ENCODE results near the gene ASB16. TPM values are rescaled to one million over a fixed set of nuclear protein-coding genes. Genes with fewer than 3 reads are reported as not detected.
A peak's percentile ranks its signal among the peaks of the same experiment; 100 is the strongest.

ASB16 gene
- total and polyA plus RNA-seq, 7 donors = 1.1 to 43.4 (median 17.0) TPM

DNA sequence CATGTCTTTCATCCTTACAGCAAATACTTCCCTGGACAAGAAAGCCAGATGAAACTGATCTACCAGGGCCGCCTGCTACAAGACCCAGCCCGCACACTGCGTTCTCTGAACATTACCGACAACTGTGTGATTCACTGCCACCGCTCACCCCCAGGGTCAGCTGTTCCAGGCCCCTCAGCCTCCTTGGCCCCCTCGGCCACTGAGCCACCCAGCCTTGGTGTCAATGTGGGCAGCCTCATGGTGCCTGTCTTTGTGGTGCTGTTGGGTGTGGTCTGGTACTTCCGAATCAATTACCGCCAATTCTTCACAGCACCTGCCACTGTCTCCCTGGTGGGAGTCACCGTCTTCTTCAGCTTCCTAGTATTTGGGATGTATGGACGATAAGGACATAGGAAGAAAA lies 20.0 kb downstream of the ASB16 start:
- H3K9me3 ChIP-seq = no peaks in the 10 kb centered on the region
- intact Hi-C loops (cut with DNase I) = no loop called here
- peak in 1 of 2 donors; percentile 51 for DNase-seq
- ATAC-seq = no peak
- peaks cover 5 to 62% of the 10 kb centered on the region in 2 donors for H3K36me3 ChIP-seq (ENCODE audit: insufficient read depth in 1 of 2, low read depth in 1 of 2)
- H3K27me3 ChIP-seq (ENCODE audit: insufficient read depth in 3 of 3, low read length in 2 of 3) = no peaks in the 10 kb centered on the region
- 56 to 76% (median 62%) methylated on average over 10 of the region's 10 CpGs for WGBS, 3 donors
- no peak overlapping the region for H3K27ac ChIP-seq
- H3K4me3 ChIP-seq = no peak overlapping the region
- peaks cover 17% of the 10 kb centered on the region for H3K4me1 ChIP-seq
- TF ChIP-seq, protein P1, sequence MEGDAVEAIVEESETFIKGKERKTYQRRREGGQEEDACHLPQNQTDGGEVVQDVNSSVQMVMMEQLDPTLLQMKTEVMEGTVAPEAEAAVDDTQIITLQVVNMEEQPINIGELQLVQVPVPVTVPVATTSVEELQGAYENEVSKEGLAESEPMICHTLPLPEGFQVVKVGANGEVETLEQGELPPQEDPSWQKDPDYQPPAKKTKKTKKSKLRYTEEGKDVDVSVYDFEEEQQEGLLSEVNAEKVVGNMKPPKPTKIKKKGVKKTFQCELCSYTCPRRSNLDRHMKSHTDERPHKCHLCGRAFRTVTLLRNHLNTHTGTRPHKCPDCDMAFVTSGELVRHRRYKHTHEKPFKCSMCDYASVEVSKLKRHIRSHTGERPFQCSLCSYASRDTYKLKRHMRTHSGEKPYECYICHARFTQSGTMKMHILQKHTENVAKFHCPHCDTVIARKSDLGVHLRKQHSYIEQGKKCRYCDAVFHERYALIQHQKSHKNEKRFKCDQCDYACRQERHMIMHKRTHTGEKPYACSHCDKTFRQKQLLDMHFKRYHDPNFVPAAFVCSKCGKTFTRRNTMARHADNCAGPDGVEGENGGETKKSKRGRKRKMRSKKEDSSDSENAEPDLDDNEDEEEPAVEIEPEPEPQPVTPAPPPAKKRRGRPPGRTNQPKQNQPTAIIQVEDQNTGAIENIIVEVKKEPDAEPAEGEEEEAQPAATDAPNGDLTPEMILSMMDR (IDR thresholded peaks at IDR 0.05) = no peak

DNA sequence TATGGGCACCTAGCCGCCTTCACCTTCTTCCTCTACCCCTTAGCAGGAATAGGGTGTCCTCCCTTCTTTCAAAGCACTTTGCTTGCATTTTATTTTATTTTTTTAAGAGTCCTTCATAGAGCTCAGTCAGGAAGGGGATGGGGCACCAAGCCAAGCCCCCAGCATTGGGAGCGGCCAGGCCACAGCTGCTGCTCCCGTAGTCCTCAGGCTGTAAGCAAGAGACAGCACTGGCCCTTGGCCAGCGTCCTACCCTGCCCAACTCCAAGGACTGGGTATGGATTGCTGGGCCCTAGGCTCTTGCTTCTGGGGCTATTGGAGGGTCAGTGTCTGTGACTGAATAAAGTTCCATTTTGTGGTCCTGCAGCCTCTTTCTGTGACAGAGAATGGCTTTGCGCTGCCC lies 20.9 kb downstream of the ASB16 start:
- Histone ChIP-seq H3K36me3 (ENCODE audit: insufficient read depth in 1 of 2, low read depth in 1 of 2) (peaks cover 5 to 71% of the 10 kb centered on the region in 2 donors), H3K4me1 (peaks cover 9% of the 10 kb centered on the region), H3K27ac (no peak overlapping the region), H3K27me3 (ENCODE audit: insufficient read depth in 3 of 3, low read length in 2 of 3) (no peaks in the 10 kb centered on the region), H3K4me3 (no peak overlapping the region), H3K9me3 (no peaks in the 10 kb centered on the region)
- DNase-seq (no peak), ATAC-seq (no peak)
- 51 to 59% (median 52%) methylated on average over 5 of the region's 5 CpGs for WGBS, 3 donors
- TF ChIP-seq, protein P1 (IDR thresholded peaks at IDR 0.05) = no peak
- intact Hi-C loops (cut with DNase I) = no loop called here

- ATAC-seq (no peak), DNase-seq (peak in 1 of 2 donors; percentile 19)
- TF ChIP-seq, protein P1 (IDR thresholded peaks at IDR 0.05) = no peak
- WGBS, 3 donors = 65 to 76% (median 68%) methylated on average over 6 to 7 of the region's 7 CpGs
- H3K36me3 ChIP-seq (ENCODE audit: insufficient read depth in 1 of 2, low read depth in 1 of 2) = peaks cover 5 to 77% of the 10 kb centered on the region in 2 donors
- H3K4me3 ChIP-seq = no peak overlapping the region
- no peaks in the 10 kb centered on the region for H3K27me3 ChIP-seq (ENCODE audit: insufficient read depth in 3 of 3, low read length in 2 of 3)
- intact Hi-C loops (cut with DNase I) = no loop called here
- peaks cover 9% of the 10 kb centered on the region for H3K4me1 ChIP-seq
- H3K9me3 ChIP-seq = no peaks in the 10 kb centered on the region
- no peak overlapping the region for H3K27ac ChIP-seq
These were observed 21.5 kb downstream of the ASB16 start for GRCh38 chr17:44191941-44192496.

DNA sequence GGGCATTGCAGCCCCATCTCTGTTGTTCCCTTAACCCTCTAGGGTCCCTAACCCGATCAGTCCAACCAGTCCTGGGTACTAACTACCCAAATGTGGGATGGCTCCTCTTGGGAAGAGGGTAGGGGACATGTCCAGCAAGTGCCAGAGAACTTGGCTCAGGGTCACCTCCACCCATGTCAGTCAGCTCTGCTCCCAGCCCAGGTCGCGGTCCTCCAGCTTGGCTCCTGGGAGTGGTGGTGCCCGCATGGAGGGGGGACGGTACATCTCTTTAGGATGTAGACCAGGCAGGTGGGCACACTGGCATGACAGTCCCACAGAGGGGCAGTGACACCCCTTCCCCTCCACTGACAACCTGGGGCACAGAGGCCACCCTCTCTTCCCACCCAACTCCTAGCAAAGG lies 22.2 kb downstream of the ASB16 start:
- TF ChIP-seq, protein P1 (IDR thresholded peaks at IDR 0.05) = no peak
- H3K27ac ChIP-seq = no peak overlapping the region
- WGBS, 3 donors = 76 to 85% (median 82%) methylated on average over 5 of the region's 5 CpGs
- H3K36me3 ChIP-seq (ENCODE audit: insufficient read depth in 1 of 2, low read depth in 1 of 2) = peaks cover 5 to 84% of the 10 kb centered on the region in 2 donors
- no peaks in the 10 kb centered on the region for H3K9me3 ChIP-seq
- DNase-seq (peak in 1 of 2 donors; percentile 42), ATAC-seq (no peak)
- no peaks in the 10 kb centered on the region for H3K27me3 ChIP-seq (ENCODE audit: insufficient read depth in 3 of 3, low read length in 2 of 3)
- no peak overlapping the region for H3K4me3 ChIP-seq
- intact Hi-C loops (cut with DNase I) = no loop called here
- H3K4me1 ChIP-seq = peaks cover 6% of the 10 kb centered on the region

All from psoas muscle (tissue), 8 donors.